HepG2 (cell line): ENCODE results near the gene SQSTM1. TPM values are rescaled to one million over a fixed set of nuclear protein-coding genes. Genes with fewer than 3 reads are reported as not detected.

Experiments
- CCDC6 ChIP-seq: sonication (generic); formaldehyde crosslinking; IDR thresholded peaks from 2 replicates; pipeline ENCODE4 v1.8.1; 2022; ENCODE audit warnings: mild to moderate bottlenecking, missing genetic modification reagents, moderate library complexity
- MED13 ChIP-seq: sonication (generic); formaldehyde crosslinking; IDR thresholded peaks from 2 replicates; pipeline ENCODE4 v1.5.0; 2020; ENCODE audit warnings: missing genetic modification reagents
- PRMT3 ChIP-seq: sonication (generic); formaldehyde crosslinking; IDR thresholded peaks from 2 replicates; pipeline ENCODE4 v1.8.1; 2022; ENCODE audit warnings: low read depth, mild to moderate bottlenecking, moderate library complexity, missing genetic modification reagents, borderline replicate concordance
- SYNCRIP ChIP-seq: fragments of 200-400 bp; formaldehyde crosslinking; IDR thresholded peaks from 2 replicates; pipeline ENCODE4 v1.6.1; 2018; ENCODE audit warnings: mild to moderate bottlenecking, low read depth, low read length; ENCODE audit not compliant: insufficient read depth
- TGIF2 ChIP-seq: IDR thresholded peaks from 2 replicates; pipeline ENCODE4 v1.6.1; 2016; ENCODE audit warnings: control low read depth, missing compliant biosample characterization
- UBTF ChIP-seq: sonication (generic); formaldehyde crosslinking; IDR thresholded peaks from 2 replicates; pipeline ENCODE4 v1.4.0; 2020; ENCODE audit warnings: mild to moderate bottlenecking, missing genetic modification reagents
- XRCC5 ChIP-seq: fragments of 200-400 bp; formaldehyde crosslinking; optimal IDR thresholded peaks from 2 replicates; pipeline ENCODE3; 2017; ENCODE audit warnings: mild to moderate bottlenecking, low read length
- ZBTB7B ChIP-seq: sonication (generic); formaldehyde crosslinking; IDR thresholded peaks from 2 replicates; pipeline ENCODE4 v1.4.0; 2020; ENCODE audit warnings: missing genetic modification reagents
- ZBTB8A ChIP-seq: sonication (generic); formaldehyde crosslinking; IDR thresholded peaks from 2 replicates; pipeline ENCODE4 v1.4.0; 2020; ENCODE audit warnings: mild to moderate bottlenecking, low read depth, missing genetic modification reagents, borderline replicate concordance
- ZC3H4 ChIP-seq: sonication (generic); formaldehyde crosslinking; IDR thresholded peaks from 2 replicates; pipeline ENCODE4 v1.4.0; 2020; ENCODE audit warnings: missing genetic modification reagents, borderline replicate concordance
- ZFP82 ChIP-seq: sonication (generic); formaldehyde crosslinking; IDR thresholded peaks from 2 replicates; pipeline ENCODE4 v1.5.1; 2020; ENCODE audit warnings: mild to moderate bottlenecking, missing genetic modification reagents, borderline replicate concordance
- ZNF713 ChIP-seq: sonication (generic); formaldehyde crosslinking; IDR thresholded peaks from 2 replicates; pipeline ENCODE4 v1.4.0; 2020; ENCODE audit warnings: mild to moderate bottlenecking, missing genetic modification reagents
- ZSCAN25 ChIP-seq: sonication (generic); formaldehyde crosslinking; IDR thresholded peaks from 2 replicates; pipeline ENCODE4 v1.8.0; 2022; ENCODE audit warnings: mild to moderate bottlenecking, missing genetic modification reagents
- polyA plus RNA-seq, 8 experiments: library from polyadenylated mRNA; depleted of rRNA in 3 of 8; stranded (reverse) in 7 of 8; unstranded in 1 of 8; fragments of >200 nt; fragmentation: Illumina TruSeq in 4 of 8; extraction: Trizol in 4 of 8; gene quantifications; 2 replicates each; pipeline versions ENCODE4 v1.2.1 to v1.2.3, GENCODE V29; 2011 to 2016; ENCODE audit warnings: low read depth in 4 of 8, missing spikeins in 1 of 8, mixed read lengths in 1 of 8; ENCODE audit not compliant: insufficient read depth in 1 of 8
- total RNA-seq, 5 experiments: library from RNA; depleted of rRNA; stranded (reverse); fragments of >200 nt; fragmentation: Illumina TruSeq; extraction: Trizol; gene quantifications; 2 replicates each; pipeline ENCODE4 v1.2.3, GENCODE V29; 2016; ENCODE audit warnings: low read depth in 1 of 5
- TF ChIP-seq, protein P1 (sequence below): IDR thresholded peaks from 2 replicates; pipeline ENCODE4 v1.6.1; 2012; ENCODE audit warnings: low read length, improper control_type of control experiment
- TF ChIP-seq, protein P2 (sequence below): sonication (generic); formaldehyde crosslinking; IDR thresholded peaks from 2 replicates; pipeline ENCODE4 v1.4.0; 2020; ENCODE audit warnings: missing genetic modification reagents
- TF ChIP-seq, protein P3 (sequence below): sonication (generic); formaldehyde crosslinking; IDR thresholded peaks from 2 replicates; pipeline ENCODE4 v1.5.1; 2020; ENCODE audit warnings: mild to moderate bottlenecking, missing genetic modification reagents, borderline replicate concordance

Gene SQSTM1
- total and polyA plus RNA-seq, 2 of the 13 experiments (the other 11 are each of a cell fraction or from before 2014, with no cell fraction given), result 90.9 to 160 TPM

- TF ChIP-seq, protein P1, sequence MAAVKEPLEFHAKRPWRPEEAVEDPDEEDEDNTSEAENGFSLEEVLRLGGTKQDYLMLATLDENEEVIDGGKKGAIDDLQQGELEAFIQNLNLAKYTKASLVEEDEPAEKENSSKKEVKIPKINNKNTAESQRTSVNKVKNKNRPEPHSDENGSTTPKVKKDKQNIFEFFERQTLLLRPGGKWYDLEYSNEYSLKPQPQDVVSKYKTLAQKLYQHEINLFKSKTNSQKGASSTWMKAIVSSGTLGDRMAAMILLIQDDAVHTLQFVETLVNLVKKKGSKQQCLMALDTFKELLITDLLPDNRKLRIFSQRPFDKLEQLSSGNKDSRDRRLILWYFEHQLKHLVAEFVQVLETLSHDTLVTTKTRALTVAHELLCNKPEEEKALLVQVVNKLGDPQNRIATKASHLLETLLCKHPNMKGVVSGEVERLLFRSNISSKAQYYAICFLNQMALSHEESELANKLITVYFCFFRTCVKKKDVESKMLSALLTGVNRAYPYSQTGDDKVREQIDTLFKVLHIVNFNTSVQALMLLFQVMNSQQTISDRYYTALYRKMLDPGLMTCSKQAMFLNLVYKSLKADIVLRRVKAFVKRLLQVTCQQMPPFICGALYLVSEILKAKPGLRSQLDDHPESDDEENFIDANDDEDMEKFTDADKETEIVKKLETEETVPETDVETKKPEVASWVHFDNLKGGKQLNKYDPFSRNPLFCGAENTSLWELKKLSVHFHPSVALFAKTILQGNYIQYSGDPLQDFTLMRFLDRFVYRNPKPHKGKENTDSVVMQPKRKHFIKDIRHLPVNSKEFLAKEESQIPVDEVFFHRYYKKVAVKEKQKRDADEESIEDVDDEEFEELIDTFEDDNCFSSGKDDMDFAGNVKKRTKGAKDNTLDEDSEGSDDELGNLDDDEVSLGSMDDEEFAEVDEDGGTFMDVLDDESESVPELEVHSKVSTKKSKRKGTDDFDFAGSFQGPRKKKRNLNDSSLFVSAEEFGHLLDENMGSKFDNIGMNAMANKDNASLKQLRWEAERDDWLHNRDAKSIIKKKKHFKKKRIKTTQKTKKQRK, result no peak
- TF ChIP-seq PRMT3 (CRISPR knock-in tag) (0 out of 2 replicates have a peak, but pooled peaks have one; percentile 50), ZC3H4 (CRISPR knock-in tag) (0 out of 2 replicates have a peak, but pooled peaks have one; percentile 11), ZSCAN25 (CRISPR knock-in tag) (no peak), SYNCRIP (no peak), ZFP82 (peak; percentile 16; the same call in 1 of the 2 replicates), ZBTB7B (CRISPR knock-in tag) (no peak), UBTF (CRISPR knock-in tag) (peak; percentile 7; the same call in 1 of the 2 replicates), CCDC6 (CRISPR knock-in tag) (peak; percentile 76), ZBTB8A (CRISPR knock-in tag) (no peak), TGIF2 (CRISPR knock-in tag) (no peak), MED13 (CRISPR knock-in tag) (no peak), XRCC5 (no peak), ZNF713 (no peak)
- TF ChIP-seq, protein P2, sequence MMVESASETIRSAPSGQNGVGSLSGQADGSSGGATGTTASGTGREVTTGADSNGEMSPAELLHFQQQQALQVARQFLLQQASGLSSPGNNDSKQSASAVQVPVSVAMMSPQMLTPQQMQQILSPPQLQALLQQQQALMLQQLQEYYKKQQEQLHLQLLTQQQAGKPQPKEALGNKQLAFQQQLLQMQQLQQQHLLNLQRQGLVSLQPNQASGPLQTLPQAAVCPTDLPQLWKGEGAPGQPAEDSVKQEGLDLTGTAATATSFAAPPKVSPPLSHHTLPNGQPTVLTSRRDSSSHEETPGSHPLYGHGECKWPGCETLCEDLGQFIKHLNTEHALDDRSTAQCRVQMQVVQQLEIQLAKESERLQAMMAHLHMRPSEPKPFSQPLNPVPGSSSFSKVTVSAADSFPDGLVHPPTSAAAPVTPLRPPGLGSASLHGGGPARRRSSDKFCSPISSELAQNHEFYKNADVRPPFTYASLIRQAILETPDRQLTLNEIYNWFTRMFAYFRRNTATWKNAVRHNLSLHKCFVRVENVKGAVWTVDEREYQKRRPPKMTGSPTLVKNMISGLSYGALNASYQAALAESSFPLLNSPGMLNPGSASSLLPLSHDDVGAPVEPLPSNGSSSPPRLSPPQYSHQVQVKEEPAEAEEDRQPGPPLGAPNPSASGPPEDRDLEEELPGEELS (CRISPR knock-in tag), result no peak
- TF ChIP-seq, protein P3, sequence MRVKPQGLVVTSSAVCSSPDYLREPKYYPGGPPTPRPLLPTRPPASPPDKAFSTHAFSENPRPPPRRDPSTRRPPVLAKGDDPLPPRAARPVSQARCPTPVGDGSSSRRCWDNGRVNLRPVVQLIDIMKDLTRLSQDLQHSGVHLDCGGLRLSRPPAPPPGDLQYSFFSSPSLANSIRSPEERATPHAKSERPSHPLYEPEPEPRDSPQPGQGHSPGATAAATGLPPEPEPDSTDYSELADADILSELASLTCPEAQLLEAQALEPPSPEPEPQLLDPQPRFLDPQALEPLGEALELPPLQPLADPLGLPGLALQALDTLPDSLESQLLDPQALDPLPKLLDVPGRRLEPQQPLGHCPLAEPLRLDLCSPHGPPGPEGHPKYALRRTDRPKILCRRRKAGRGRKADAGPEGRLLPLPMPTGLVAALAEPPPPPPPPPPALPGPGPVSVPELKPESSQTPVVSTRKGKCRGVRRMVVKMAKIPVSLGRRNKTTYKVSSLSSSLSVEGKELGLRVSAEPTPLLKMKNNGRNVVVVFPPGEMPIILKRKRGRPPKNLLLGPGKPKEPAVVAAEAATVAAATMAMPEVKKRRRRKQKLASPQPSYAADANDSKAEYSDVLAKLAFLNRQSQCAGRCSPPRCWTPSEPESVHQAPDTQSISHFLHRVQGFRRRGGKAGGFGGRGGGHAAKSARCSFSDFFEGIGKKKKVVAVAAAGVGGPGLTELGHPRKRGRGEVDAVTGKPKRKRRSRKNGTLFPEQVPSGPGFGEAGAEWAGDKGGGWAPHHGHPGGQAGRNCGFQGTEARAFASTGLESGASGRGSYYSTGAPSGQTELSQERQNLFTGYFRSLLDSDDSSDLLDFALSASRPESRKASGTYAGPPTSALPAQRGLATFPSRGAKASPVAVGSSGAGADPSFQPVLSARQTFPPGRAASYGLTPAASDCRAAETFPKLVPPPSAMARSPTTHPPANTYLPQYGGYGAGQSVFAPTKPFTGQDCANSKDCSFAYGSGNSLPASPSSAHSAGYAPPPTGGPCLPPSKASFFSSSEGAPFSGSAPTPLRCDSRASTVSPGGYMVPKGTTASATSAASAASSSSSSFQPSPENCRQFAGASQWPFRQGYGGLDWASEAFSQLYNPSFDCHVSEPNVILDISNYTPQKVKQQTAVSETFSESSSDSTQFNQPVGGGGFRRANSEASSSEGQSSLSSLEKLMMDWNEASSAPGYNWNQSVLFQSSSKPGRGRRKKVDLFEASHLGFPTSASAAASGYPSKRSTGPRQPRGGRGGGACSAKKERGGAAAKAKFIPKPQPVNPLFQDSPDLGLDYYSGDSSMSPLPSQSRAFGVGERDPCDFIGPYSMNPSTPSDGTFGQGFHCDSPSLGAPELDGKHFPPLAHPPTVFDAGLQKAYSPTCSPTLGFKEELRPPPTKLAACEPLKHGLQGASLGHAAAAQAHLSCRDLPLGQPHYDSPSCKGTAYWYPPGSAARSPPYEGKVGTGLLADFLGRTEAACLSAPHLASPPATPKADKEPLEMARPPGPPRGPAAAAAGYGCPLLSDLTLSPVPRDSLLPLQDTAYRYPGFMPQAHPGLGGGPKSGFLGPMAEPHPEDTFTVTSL, result 0 out of 2 replicates have a peak, but pooled peaks have one; percentile 25
These were observed 37.5 kb downstream of the SQSTM1 start (continued) for GRCh38 chr5:179858241-179858585.
